Panc1 (cell line): ENCODE measurements around the gene ST8SIA1. TPM values are rescaled to one million over a fixed set of nuclear protein-coding genes. Genes with fewer than 3 reads are reported as not detected.

Source experiments
- ATAC-seq: fragments of 200-7000 bp; cut with Tn5 transposase; 2 replicates; pipeline ENCODE4 v1.9.1; 2020; ENCODE audit warnings: mild to moderate bottlenecking, moderate library complexity
- BruUV-seq: library from RNA; stranded (reverse); fragments of 400-500 nt; replicated peaks from 2 replicates; lab custom pipeline; 2021; lab: Mats Ljungman, UMichigan
- CTCF ChIA-PET: fragments of 300-600 bp; sonication (Branson Sonifier 250); formaldehyde crosslinking; loops from one replicate; lab custom pipeline; 2022; ENCODE audit warnings: antibody characterized with exemption; lab: Charles Lee
- POLR2A ChIA-PET: fragments of 300-600 bp; sonication (Branson Sonifier 250); formaldehyde crosslinking; loops from one replicate; lab custom pipeline; 2022; ENCODE audit warnings: antibody characterized with exemption; lab: Charles Lee
- DNase-seq: peaks from one replicate; pipeline ENCODE4 v3.0.0-alpha.2; 2010; ENCODE audit warnings: low read depth, low spot score
- H3K27ac ChIP-seq: 2 replicates; pipeline ENCODE4 v1.5.1; 2011; ENCODE audit warnings: mild to moderate bottlenecking, low read length, inconsistent platforms
- H3K27me3 ChIP-seq: fragments of 200-500 bp; sonication (Bioruptor generic); 2 replicates; pipeline ENCODE4 v1.6.0; 2014; ENCODE audit warnings: low read length, inconsistent platforms; ENCODE audit not compliant: control insufficient read depth, insufficient read depth
- H3K36me3 ChIP-seq: fragments of 200-500 bp; sonication (Bioruptor generic); 2 replicates; pipeline ENCODE4 v1.5.1; 2014; ENCODE audit warnings: inconsistent platforms, mild to moderate bottlenecking, low read length, moderate library complexity; ENCODE audit not compliant: control insufficient read depth, insufficient read depth
- H3K4me1 ChIP-seq: 2 replicates; pipeline ENCODE4 v1.5.1; 2011; ENCODE audit warnings: inconsistent platforms, mild to moderate bottlenecking, low read length, moderate library complexity; ENCODE audit not compliant: control insufficient read depth, insufficient read depth
- H3K4me3 ChIP-seq, 2 experiments: 2 replicates each; pipeline ENCODE4 v1.5.1; 2011 to 2012; ENCODE audit warnings: low read depth in 2 of 2, low read length in 2 of 2, mild to moderate bottlenecking in 2 of 2, inconsistent platforms in 1 of 2, moderate library complexity in 1 of 2
- H3K9me3 ChIP-seq: fragments of 200-500 bp; sonication (Bioruptor generic); 2 replicates; pipeline ENCODE4 v1.5.1; 2014; ENCODE audit warnings: low read depth, mild to moderate bottlenecking, inconsistent platforms, low read length, moderate library complexity; ENCODE audit not compliant: control insufficient read depth, insufficient read depth
- CTCF ChIP-seq: fragments of 450-650 bp; IDR thresholded peaks from 2 replicates; pipeline ENCODE4 v1.5.1; 2017; ENCODE audit warnings: mild to moderate bottlenecking
- POLR2AphosphoS5 ChIP-seq: IDR thresholded peaks from 2 replicates; pipeline ENCODE4 v1.6.1; 2012; ENCODE audit warnings: mild to moderate bottlenecking, low read depth, low read length, moderate library complexity
- REST ChIP-seq, 2 experiments: IDR thresholded peaks; 2 replicates each; pipeline ENCODE4 v1.6.1; 2011 to 2012; ENCODE audit warnings: low read depth in 2 of 2, control low read depth in 1 of 2, low read length in 1 of 2, mild to moderate bottlenecking in 1 of 2, moderate library complexity in 1 of 2; ENCODE audit not compliant: insufficient read depth in 1 of 2
- SIN3A ChIP-seq: IDR thresholded peaks from 2 replicates; pipeline ENCODE4 v1.6.1; 2012; ENCODE audit warnings: low read depth, mild to moderate bottlenecking, low read length, moderate library complexity, borderline replicate concordance; ENCODE audit not compliant: insufficient read depth
- TCF7L2 ChIP-seq: IDR thresholded peaks from 2 replicates; pipeline ENCODE4 v1.6.1; 2011; ENCODE audit warnings: mild to moderate bottlenecking, low read depth, low read length, inconsistent platforms
- in situ Hi-C: cut with HindIII; loops from 2 replicates; pipeline ENCODE4 v1.10.0; 2016; ENCODE audit warnings: low sequenced_read_pairs, low pct_unique_long_range_greater_than_20kb
- intact Hi-C: fragments of 100-400 bp; cut with micrococcal nuclease; formaldehyde crosslinking; loops from one replicate; pipeline ENCODE4 v1.10.0; 2022; ENCODE audit not compliant: unreplicated experiment
- total RNA-seq: library from RNA; stranded (reverse); gene quantifications from one replicate; pipeline ENCODE4 v1.2.1, GENCODE V29; 2021; ENCODE audit not compliant: unreplicated experiment

Gene ST8SIA1
- total RNA-seq, 1 experiment from 2014 or later = 0.13 TPM

GRCh38 chr12:22248571-22249115 lies 85.9 kb downstream of the ST8SIA1 start:
- H3K9me3 ChIP-seq = no peaks in the 10 kb centered on the region
- H3K27me3 ChIP-seq = no peaks in the 10 kb centered on the region
- ATAC-seq = no peak
- intact Hi-C loops (no loop called here), in situ Hi-C loops (no loop called here)
- CTCF ChIA-PET = no interaction called here
- no peak overlapping the region for H3K4me3 ChIP-seq
- no peak overlapping the region for H3K27ac ChIP-seq
- no peak for TF ChIP-seq TCF7L2
- TF ChIP-seq REST (IDR thresholded peaks at IDR 0.05; ENCODE audit: insufficient read depth in 1 of 2, low read depth in 2 of 2, low read length in 1 of 2) = no peak
- no peak for TF ChIP-seq SIN3A
- no peak for TF ChIP-seq CTCF
- no peaks in the 10 kb centered on the region for H3K4me1 ChIP-seq
- no peaks in the 10 kb centered on the region for H3K36me3 ChIP-seq
- POLR2A ChIA-PET = no interaction called here
- no TSS peak for BruUV-seq
- no peak for DNase-seq

GRCh38 chr12:22248121-22248520 lies 86.4 kb downstream of the ST8SIA1 start:
- in situ Hi-C loops = no loop called here
- intact Hi-C loops = no loop called here
- ChIA-PET POLR2A (no interaction called here), CTCF (no interaction called here)
- BruUV-seq = no TSS peak
- Histone ChIP-seq H3K27ac (no peak overlapping the region), H3K27me3 (no peaks in the 10 kb centered on the region), H3K9me3 (no peaks in the 10 kb centered on the region), H3K36me3 (no peaks in the 10 kb centered on the region), H3K4me3 (no peak overlapping the region), H3K4me1 (no peaks in the 10 kb centered on the region)
- TF ChIP-seq SIN3A (no peak), POLR2AphosphoS5 (no peak), CTCF (no peak), REST (IDR thresholded peaks at IDR 0.05; ENCODE audit: insufficient read depth in 1 of 2, low read depth in 2 of 2, low read length in 1 of 2) (no peak), TCF7L2 (no peak)
- no peak for DNase-seq
- ATAC-seq = no peak
